Measurements from ENCODE around the gene SYNJ2.
"Not testable (repeated sequence)": the region's sequence is repeated elsewhere in the genome, so short reads cannot be mapped to it uniquely, and the experiment has no call there.

SYNJ2 gene

DNA sequence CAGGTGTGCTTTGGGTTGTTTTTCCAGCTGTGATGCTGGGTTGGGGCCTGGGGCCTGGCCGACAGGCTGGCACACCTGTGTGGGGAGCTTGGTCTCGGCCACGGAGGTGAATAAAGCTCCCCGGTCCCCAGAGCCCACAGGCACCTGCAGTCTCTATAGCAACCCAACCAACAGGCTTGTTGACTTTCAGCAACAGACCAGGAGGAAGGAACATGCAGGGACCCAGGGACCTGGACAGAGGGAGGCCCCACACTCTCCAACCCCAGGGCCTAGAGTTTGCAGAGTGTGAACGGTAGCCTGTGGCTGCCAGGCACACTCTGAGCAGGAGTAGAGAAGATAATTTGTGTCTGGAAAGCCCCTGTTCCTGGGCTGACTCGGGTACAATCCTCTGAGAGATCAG lies 14.6 kb upstream of the SYNJ2 start:
- peak overlapping the region; percentile 52 to 59 for H3K9ac ChIP-seq (ENCODE audit: low read depth in 1 of 2, low read length in 2 of 2)
- peaks cover 19 to 33% of the 10 kb centered on the region in 2 donors for H3K4me1 ChIP-seq (ENCODE audit: control insufficient read depth in 2 of 2, insufficient read depth in 2 of 2, low read length in 2 of 2)
- no peaks in the 10 kb centered on the region for H3K36me3 ChIP-seq (ENCODE audit: control insufficient read depth in 2 of 2, insufficient read depth in 2 of 2, low read length in 2 of 2)
- peak overlapping the region in 1 of 2 donors; percentile 33 for H3K4me3 ChIP-seq (ENCODE audit: low read length in 2 of 2)
- peak overlapping the region; percentile 96 for H3K27ac ChIP-seq (ENCODE audit: low read depth in 2 of 2, low read length in 2 of 2)
- H3K9me3 ChIP-seq (ENCODE audit: control insufficient read depth in 2 of 2, low read length in 2 of 2): no peaks in the 10 kb centered on the region
- no peaks in the 10 kb centered on the region for H3K27me3 ChIP-seq (ENCODE audit: control insufficient read depth in 2 of 2, insufficient read depth in 2 of 2, low read length in 2 of 2)

DNA sequence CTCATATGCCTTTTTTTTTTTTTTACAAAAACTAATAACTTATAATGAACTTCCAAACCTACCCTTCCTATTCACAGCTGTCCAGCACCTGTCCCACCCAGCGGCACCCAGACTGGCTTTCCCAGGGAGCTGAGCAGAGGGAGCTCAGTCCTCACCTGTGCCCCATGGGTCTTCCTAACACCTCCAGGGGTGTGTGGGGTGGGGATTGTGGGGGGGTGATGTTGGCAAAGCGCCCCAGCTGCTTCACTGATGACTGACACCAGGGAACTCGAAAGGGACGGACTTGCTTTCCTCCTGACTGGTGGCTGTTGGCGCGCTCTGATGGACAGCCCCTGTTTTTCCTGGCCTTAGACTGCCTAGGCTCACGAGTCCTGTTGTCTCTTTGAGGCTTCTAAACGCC lies 14.2 kb upstream of the SYNJ2 start:
- no peak overlapping the region for H3K4me3 ChIP-seq (ENCODE audit: low read length in 2 of 2)
- no peaks in the 10 kb centered on the region for H3K36me3 ChIP-seq (ENCODE audit: control insufficient read depth in 2 of 2, insufficient read depth in 2 of 2, low read length in 2 of 2)
- peak overlapping the region; percentile 27 to 59 for H3K9ac ChIP-seq (ENCODE audit: low read depth in 1 of 2, low read length in 2 of 2)
- no peaks in the 10 kb centered on the region for H3K9me3 ChIP-seq (ENCODE audit: control insufficient read depth in 2 of 2, low read length in 2 of 2)
- peaks cover 19 to 33% of the 10 kb centered on the region in 2 donors for H3K4me1 ChIP-seq (ENCODE audit: control insufficient read depth in 2 of 2, insufficient read depth in 2 of 2, low read length in 2 of 2)
- H3K27ac ChIP-seq (ENCODE audit: low read depth in 2 of 2, low read length in 2 of 2): peak overlapping the region; percentile 96
- H3K27me3 ChIP-seq (ENCODE audit: control insufficient read depth in 2 of 2, insufficient read depth in 2 of 2, low read length in 2 of 2): no peaks in the 10 kb centered on the region

DNA sequence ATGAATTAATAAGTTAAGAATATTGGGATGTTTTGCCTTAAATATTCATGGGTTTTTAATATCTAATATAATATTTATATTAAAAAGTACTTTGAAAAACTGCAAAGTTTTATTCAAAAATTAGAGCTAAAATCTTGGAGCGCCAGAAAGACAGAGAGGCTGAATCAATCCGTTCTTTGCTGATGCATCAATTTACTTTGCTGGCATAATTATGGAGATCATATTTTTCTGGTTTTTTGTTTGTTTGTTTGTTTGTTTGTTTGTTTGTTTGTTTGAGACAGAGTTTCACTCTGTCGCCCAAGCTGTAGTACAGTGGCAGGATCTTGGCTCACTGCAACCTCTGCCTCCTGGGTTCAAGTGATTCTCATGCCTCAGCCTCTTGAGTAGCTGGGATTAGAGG lies 9.5 kb upstream of the SYNJ2 start:
- not testable (repeated sequence) for H3K27ac ChIP-seq (ENCODE audit: low read depth in 2 of 2, low read length in 2 of 2); H3K9me3 ChIP-seq (ENCODE audit: control insufficient read depth in 2 of 2, low read length in 2 of 2); H3K9ac ChIP-seq (ENCODE audit: low read depth in 1 of 2, low read length in 2 of 2); H3K27me3 ChIP-seq (ENCODE audit: control insufficient read depth in 2 of 2, insufficient read depth in 2 of 2, low read length in 2 of 2); H3K4me3 ChIP-seq (ENCODE audit: low read length in 2 of 2); H3K36me3 ChIP-seq (ENCODE audit: control insufficient read depth in 2 of 2, insufficient read depth in 2 of 2, low read length in 2 of 2)
- H3K4me1 ChIP-seq (ENCODE audit: control insufficient read depth in 2 of 2, insufficient read depth in 2 of 2, low read length in 2 of 2): peaks cover 8 to 12% of the 10 kb centered on the region in 2 donors

DNA sequence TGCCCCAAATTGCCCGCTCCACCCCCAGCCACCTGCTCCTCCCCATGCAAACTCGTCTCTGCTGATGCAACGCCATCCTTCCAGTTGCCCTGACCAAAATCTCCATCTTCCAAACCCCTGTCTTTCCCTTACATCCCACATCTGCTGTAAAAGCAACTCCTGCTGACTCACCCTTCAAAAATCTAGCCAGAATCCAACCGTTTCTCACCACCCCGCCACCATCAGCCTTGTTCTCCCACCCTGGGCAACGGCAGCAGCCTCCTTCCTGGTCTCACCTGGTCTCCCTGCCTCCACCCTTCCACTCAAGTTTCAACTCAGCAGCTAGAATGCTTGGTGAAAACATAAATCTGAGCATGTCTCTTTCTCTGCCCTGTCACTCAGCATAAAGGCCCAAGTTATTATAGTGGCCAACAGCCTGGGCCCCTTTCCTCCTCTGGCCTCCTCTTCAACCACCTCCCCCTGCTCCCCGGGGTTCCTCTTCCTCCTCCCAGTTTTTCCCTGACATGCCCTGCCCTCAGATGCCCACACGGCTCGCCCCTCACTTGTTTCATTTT lies 7.2 kb upstream of the SYNJ2 start:
- Histone ChIP-seq H3K9me3 (ENCODE audit: control insufficient read depth in 2 of 2, low read length in 2 of 2) (no peaks in the 10 kb centered on the region), H3K9ac (ENCODE audit: low read depth in 1 of 2, low read length in 2 of 2) (no peak overlapping the region), H3K27ac (ENCODE audit: low read depth in 2 of 2, low read length in 2 of 2) (no peak overlapping the region), H3K27me3 (ENCODE audit: control insufficient read depth in 2 of 2, insufficient read depth in 2 of 2, low read length in 2 of 2) (no peaks in the 10 kb centered on the region), H3K36me3 (ENCODE audit: control insufficient read depth in 2 of 2, insufficient read depth in 2 of 2, low read length in 2 of 2) (no peaks in the 10 kb centered on the region), H3K4me3 (ENCODE audit: low read length in 2 of 2) (no peak overlapping the region), H3K4me1 (ENCODE audit: control insufficient read depth in 2 of 2, insufficient read depth in 2 of 2, low read length in 2 of 2) (no peaks in the 10 kb centered on the region)

DNA sequence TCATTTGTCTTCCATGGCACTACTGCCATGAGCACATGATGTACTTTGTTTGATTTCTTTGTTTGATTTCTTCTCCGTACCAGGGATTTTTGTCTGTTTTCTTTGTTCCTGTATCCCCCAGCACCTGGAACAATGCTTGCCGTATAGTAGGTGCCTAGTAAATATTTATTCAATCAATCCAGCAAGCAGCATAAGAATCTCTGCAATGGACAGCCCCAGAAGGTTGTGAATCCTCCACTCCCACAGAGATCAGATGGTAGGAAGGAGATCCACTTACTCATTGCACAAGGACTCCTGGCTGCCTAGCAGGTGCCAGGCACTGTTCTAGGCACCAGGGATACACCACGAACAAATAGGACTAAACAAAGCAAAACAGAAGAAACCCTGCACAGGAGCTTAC lies 6.7 kb upstream of the SYNJ2 start:
- H3K36me3 ChIP-seq (ENCODE audit: control insufficient read depth in 2 of 2, insufficient read depth in 2 of 2, low read length in 2 of 2): no peaks in the 10 kb centered on the region

DNA sequence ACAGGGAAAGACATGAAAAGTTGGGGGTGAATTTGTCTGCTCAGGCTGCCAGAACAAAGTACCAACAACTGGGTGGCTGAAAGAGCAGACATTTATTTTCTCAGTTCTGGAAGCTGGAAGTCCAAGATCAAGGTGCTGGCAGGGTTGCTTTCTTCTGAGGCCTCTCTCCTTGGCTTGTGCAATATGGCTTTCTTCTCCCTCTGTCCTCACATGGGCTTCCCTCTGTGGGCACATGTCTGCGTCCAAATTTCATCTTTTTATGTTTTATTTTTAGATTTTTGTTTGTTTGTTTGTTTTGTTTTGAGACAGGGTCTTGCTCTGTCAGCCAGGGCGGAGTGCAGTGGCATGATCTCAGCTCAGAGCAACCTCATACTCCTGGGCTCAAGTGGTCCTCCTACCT lies 6.2 kb upstream of the SYNJ2 start:
- H3K27me3 ChIP-seq (ENCODE audit: control insufficient read depth in 2 of 2, insufficient read depth in 2 of 2, low read length in 2 of 2): no peaks in the 10 kb centered on the region
- H3K9me3 ChIP-seq (ENCODE audit: control insufficient read depth in 2 of 2, low read length in 2 of 2): no peaks in the 10 kb centered on the region
- peaks cover under 1% of the 10 kb centered on the region in 2 donors for H3K4me1 ChIP-seq (ENCODE audit: control insufficient read depth in 2 of 2, insufficient read depth in 2 of 2, low read length in 2 of 2)
- H3K27ac ChIP-seq (ENCODE audit: low read depth in 2 of 2, low read length in 2 of 2): no peak overlapping the region
- no peak overlapping the region for H3K9ac ChIP-seq (ENCODE audit: low read depth in 1 of 2, low read length in 2 of 2)
- H3K4me3 ChIP-seq (ENCODE audit: low read length in 2 of 2): no peak overlapping the region
- H3K36me3 ChIP-seq (ENCODE audit: control insufficient read depth in 2 of 2, insufficient read depth in 2 of 2, low read length in 2 of 2): no peaks in the 10 kb centered on the region

More for the DNA sequence above, 6.7 kb upstream of the SYNJ2 start:
- Histone ChIP-seq H3K9me3 (ENCODE audit: control insufficient read depth in 2 of 2, low read length in 2 of 2) (no peaks in the 10 kb centered on the region), H3K4me1 (ENCODE audit: control insufficient read depth in 2 of 2, insufficient read depth in 2 of 2, low read length in 2 of 2) (no peaks in the 10 kb centered on the region), H3K4me3 (ENCODE audit: low read length in 2 of 2) (no peak overlapping the region), H3K27ac (ENCODE audit: low read depth in 2 of 2, low read length in 2 of 2) (no peak overlapping the region), H3K9ac (ENCODE audit: low read depth in 1 of 2, low read length in 2 of 2) (no peak overlapping the region), H3K27me3 (ENCODE audit: control insufficient read depth in 2 of 2, insufficient read depth in 2 of 2, low read length in 2 of 2) (no peaks in the 10 kb centered on the region)

DNA sequence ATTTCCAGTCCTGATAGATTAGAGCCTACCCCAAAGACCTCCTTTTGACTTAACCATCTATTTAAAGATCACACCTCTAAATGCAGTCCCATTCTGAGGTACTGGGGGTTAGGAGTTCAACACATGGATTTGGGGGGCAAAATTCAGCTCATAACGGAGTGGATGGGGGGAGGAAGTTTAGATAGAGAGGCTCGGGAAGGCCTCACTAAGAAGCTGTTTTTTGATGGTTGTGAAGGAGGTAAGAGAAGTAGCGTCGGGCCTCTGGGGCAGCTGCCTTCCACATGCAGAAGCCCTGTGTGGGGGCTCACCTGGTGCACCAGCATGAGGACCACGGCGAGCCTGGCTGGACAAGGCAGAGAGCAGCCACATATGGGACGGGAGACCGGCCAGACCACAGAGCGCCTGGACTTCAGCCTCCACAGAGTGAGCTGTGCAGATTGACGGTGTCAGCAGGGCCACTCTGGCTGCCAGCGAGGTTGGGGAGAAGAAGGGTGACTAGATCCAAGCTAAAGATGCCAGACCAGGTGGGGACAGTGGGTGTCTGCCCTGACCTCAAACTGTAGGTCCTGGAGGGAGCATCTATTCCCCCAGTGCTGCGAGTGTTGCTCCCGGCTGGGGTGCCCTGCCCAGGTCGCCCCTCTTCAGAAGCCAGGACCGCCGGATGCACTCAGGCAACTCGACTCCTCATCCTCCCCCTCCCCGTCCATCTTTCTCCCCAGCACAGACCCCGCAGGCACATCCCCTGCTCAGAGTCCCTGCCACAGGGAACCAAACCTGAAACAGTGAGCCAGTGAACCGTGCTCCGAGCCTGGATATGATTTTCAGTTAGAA lies 5.1 kb upstream of the SYNJ2 start:
- Histone ChIP-seq H3K27ac (ENCODE audit: low read depth in 2 of 2, low read length in 2 of 2) (no peak overlapping the region), H3K36me3 (ENCODE audit: control insufficient read depth in 2 of 2, insufficient read depth in 2 of 2, low read length in 2 of 2) (no peaks in the 10 kb centered on the region), H3K4me1 (ENCODE audit: control insufficient read depth in 2 of 2, insufficient read depth in 2 of 2, low read length in 2 of 2) (peaks cover 8% of the 10 kb centered on the region in 2 donors), H3K27me3 (ENCODE audit: control insufficient read depth in 2 of 2, insufficient read depth in 2 of 2, low read length in 2 of 2) (no peaks in the 10 kb centered on the region), H3K4me3 (ENCODE audit: low read length in 2 of 2) (no peak overlapping the region), H3K9me3 (ENCODE audit: control insufficient read depth in 2 of 2, low read length in 2 of 2) (no peaks in the 10 kb centered on the region), H3K9ac (ENCODE audit: low read depth in 1 of 2, low read length in 2 of 2) (no peak overlapping the region)

DNA sequence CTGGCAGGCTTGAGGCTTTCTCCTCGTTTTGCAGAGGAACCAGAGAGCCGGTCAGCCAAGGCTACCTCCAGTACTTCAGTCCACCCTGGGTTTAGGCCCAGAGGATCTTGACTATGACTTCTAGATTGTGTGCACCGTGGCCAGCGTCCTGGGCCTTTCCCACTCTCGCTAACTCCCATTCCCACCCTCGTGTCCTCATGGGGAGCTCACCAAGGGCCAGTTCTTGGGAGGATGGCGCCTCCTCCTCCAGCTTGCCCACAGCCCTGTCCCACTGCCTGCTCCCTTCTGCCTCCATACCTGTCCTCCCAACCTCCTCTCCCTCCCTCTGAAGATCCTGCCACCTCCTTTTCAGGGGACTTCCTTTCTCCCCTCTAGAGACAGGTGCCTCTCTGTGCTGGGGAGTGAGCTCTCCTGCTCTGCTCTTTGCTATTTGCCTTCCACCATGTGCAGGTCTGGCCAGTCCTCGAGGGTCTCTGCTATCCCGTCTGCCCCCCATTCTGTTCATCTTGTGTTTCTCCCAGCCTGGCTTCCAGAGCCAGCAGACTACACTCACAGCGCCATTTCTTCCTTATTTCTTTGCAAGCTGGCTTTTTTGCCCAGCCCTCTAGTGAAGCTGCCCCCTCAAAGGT lies 4.4 kb upstream of the SYNJ2 start:
- Histone ChIP-seq H3K36me3 (ENCODE audit: control insufficient read depth in 2 of 2, insufficient read depth in 2 of 2, low read length in 2 of 2) (no peaks in the 10 kb centered on the region), H3K9me3 (ENCODE audit: control insufficient read depth in 2 of 2, low read length in 2 of 2) (no peaks in the 10 kb centered on the region), H3K27ac (ENCODE audit: low read depth in 2 of 2, low read length in 2 of 2) (no peak overlapping the region), H3K9ac (ENCODE audit: low read depth in 1 of 2, low read length in 2 of 2) (no peak overlapping the region), H3K27me3 (ENCODE audit: control insufficient read depth in 2 of 2, insufficient read depth in 2 of 2, low read length in 2 of 2) (no peaks in the 10 kb centered on the region), H3K4me3 (ENCODE audit: low read length in 2 of 2) (no peak overlapping the region), H3K4me1 (ENCODE audit: control insufficient read depth in 2 of 2, insufficient read depth in 2 of 2, low read length in 2 of 2) (peaks cover 8% of the 10 kb centered on the region in 2 donors)

DNA sequence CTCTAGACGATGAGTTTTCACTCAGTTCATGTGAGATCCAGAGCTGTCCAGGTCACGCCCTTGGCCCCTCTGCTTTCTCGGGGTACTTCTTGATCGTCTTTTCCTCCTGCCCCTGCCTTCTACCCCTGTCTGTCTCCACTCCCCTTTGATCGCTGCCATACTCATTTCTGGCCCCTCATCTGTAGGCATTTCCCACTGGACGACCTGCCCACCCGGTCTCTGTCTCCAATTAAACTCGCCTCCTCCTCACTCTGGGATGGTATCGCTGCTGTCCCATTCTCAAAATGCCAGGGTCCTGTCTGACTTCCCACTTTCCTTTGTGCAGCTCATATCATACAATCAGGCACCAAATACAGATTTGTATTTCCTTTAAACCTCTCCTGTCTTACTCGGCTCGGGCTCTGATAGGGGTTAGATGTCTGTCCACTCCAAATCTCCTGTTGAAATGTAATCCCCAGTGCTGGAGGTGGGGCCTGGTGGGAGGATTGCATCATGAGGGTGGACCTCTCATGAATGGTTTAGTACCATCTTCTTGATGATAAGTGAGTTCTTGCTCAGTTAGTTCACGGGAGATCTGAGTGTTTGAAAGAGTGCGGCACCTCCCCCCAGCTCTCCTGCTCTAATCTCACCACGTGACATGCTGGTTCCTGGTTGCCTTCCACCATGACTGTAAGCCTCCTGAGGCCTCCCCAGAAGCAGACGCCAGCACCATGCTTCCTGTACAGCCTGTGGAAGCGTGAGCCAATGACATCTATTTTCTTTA lies 3.5 kb upstream of the SYNJ2 start:
- H3K9me3 ChIP-seq (ENCODE audit: control insufficient read depth in 2 of 2, low read length in 2 of 2): no peaks in the 10 kb centered on the region
- H3K4me1 ChIP-seq (ENCODE audit: control insufficient read depth in 2 of 2, insufficient read depth in 2 of 2, low read length in 2 of 2): peaks cover 16 to 17% of the 10 kb centered on the region in 2 donors
- H3K27me3 ChIP-seq (ENCODE audit: control insufficient read depth in 2 of 2, insufficient read depth in 2 of 2, low read length in 2 of 2): no peaks in the 10 kb centered on the region

More for the DNA sequence above, 3.5 kb upstream of the SYNJ2 start:
- Histone ChIP-seq H3K36me3 (ENCODE audit: control insufficient read depth in 2 of 2, insufficient read depth in 2 of 2, low read length in 2 of 2) (no peaks in the 10 kb centered on the region), H3K4me3 (ENCODE audit: low read length in 2 of 2) (no peak overlapping the region), H3K27ac (ENCODE audit: low read depth in 2 of 2, low read length in 2 of 2) (no peak overlapping the region), H3K9ac (ENCODE audit: low read depth in 1 of 2, low read length in 2 of 2) (no peak overlapping the region)

Data from mucosa of rectum (tissue), 2 donors.